Measurements from ENCODE around the gene ZNF350. TPM values are rescaled to one million over a fixed set of nuclear protein-coding genes. Genes with fewer than 3 reads are reported as not detected.
A peak's percentile ranks its signal among the peaks of the same experiment; 100 is the strongest.
"Not testable (repeated sequence)": the region's sequence is repeated elsewhere in the genome, so short reads cannot be mapped to it uniquely, and the experiment has no call there.

The ZNF350 gene
- total RNA-seq, 2 experiments from 2014 or later: 11.3 to 11.4 TPM

GRCh38 chr19:51983361-51983760, 3.3 kb downstream of the ZNF350 start:
- no peak overlapping the region for H3K4me3 Mint-ChIP-seq
- H3K36me3 Mint-ChIP-seq: peaks cover 89% of the 10 kb centered on the region
- peaks cover 7% of the 10 kb centered on the region for H3K4me1 Mint-ChIP-seq
- no peak overlapping the region for H3K27ac Mint-ChIP-seq
- no peak for DNase-seq
- peaks cover 64% of the 10 kb centered on the region for H3K9me3 Mint-ChIP-seq
- H3K27me3 Mint-ChIP-seq: no peaks in the 10 kb centered on the region

- H3K9me3 Mint-ChIP-seq: peaks cover 66% of the 10 kb centered on the region
- H3K4me1 Mint-ChIP-seq, DNase-seq, H3K4me3 Mint-ChIP-seq, H3K27ac Mint-ChIP-seq, H3K27me3 Mint-ChIP-seq: not testable (repeated sequence)
- H3K36me3 Mint-ChIP-seq: peaks cover 90% of the 10 kb centered on the region
These were observed 5.7 kb downstream of the ZNF350 start for GRCh38 chr19:51980926-51981325.

GRCh38 chr19:51980116-51980736, 6.4 kb downstream of the ZNF350 start:
- H3K36me3 Mint-ChIP-seq: peaks cover 88% of the 10 kb centered on the region
- H3K4me1 Mint-ChIP-seq: peaks cover 1% of the 10 kb centered on the region
- H3K4me3 Mint-ChIP-seq: no peak overlapping the region

DNA sequence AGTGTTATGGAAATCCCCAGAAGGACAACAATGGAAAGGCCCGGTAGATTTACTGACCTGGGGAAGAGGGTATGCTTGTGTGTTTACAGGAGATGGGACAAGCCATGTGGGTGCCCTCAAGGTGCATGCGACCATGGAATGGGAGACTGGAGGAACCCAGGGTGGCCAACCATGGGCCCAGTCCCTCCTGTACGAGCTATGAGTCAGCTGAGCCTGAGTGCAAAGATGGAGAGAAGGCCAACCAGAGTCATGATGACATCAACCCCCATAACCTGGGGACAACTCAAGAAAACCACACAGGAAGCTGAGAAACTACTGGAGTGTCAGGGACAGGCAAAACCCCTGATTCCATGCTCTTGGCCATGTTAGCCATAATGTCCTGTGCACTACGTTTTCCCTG, 7.8 kb downstream of the ZNF350 start:
- Mint-ChIP-seq H3K36me3 (peaks cover 93% of the 10 kb centered on the region), H3K4me1 (no peaks in the 10 kb centered on the region), H3K27me3 (no peaks in the 10 kb centered on the region), H3K4me3 (no peak overlapping the region), H3K9me3 (peaks cover 74% of the 10 kb centered on the region), H3K27ac (no peak overlapping the region)
- no peak for DNase-seq

More at GRCh38 chr19:51980116-51980736, 6.4 kb downstream of the ZNF350 start:
- Mint-ChIP-seq H3K9me3 (peaks cover 65% of the 10 kb centered on the region), H3K27me3 (no peaks in the 10 kb centered on the region), H3K27ac (no peak overlapping the region)
- no peak for DNase-seq

- no peak overlapping the region for H3K27ac Mint-ChIP-seq
- H3K27me3 Mint-ChIP-seq: no peaks in the 10 kb centered on the region
- H3K9me3 Mint-ChIP-seq: peaks cover 68% of the 10 kb centered on the region
- H3K36me3 Mint-ChIP-seq: peaks cover 93% of the 10 kb centered on the region
- H3K4me1 Mint-ChIP-seq: no peaks in the 10 kb centered on the region
- DNase-seq: no peak
- no peak overlapping the region for H3K4me3 Mint-ChIP-seq
These were observed 9.3 kb downstream of the ZNF350 start for GRCh38 chr19:51977346-51977745.

DNA sequence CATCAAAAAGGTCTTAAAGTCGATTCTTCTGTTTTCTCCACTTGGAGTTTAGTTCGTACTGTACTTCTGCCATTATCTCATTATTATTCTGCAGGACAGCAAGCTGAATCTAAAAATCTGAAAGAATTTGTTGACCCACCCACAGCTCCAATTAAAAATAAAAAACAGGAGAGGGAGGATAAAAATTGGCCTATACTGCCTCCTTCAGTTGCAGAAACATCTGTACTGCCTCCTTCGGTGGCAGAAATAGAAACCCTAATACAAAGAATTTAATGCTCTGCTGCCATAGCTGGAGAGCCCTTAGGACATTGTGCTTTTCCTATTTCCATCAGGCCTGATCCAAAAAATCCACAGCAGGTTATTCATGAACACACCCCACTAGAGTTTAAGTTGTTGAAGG, 9.8 kb downstream of the ZNF350 start:
- H3K27me3 Mint-ChIP-seq: no peaks in the 10 kb centered on the region

GRCh38 chr19:51975787-51976186, 10.9 kb downstream of the ZNF350 start:
- H3K27ac Mint-ChIP-seq, H3K4me1 Mint-ChIP-seq, H3K4me3 Mint-ChIP-seq, DNase-seq, H3K27me3 Mint-ChIP-seq: not testable (repeated sequence)
- peaks cover 96% of the 10 kb centered on the region for H3K36me3 Mint-ChIP-seq
- H3K9me3 Mint-ChIP-seq: peaks cover 71% of the 10 kb centered on the region

More for the DNA sequence above, 9.8 kb downstream of the ZNF350 start:
- DNase-seq: no peak
- H3K9me3 Mint-ChIP-seq: peaks cover 68% of the 10 kb centered on the region
- H3K36me3 Mint-ChIP-seq: peaks cover 95% of the 10 kb centered on the region
- no peak overlapping the region for H3K4me3 Mint-ChIP-seq
- H3K27ac Mint-ChIP-seq: no peak overlapping the region
- no peaks in the 10 kb centered on the region for H3K4me1 Mint-ChIP-seq

DNA sequence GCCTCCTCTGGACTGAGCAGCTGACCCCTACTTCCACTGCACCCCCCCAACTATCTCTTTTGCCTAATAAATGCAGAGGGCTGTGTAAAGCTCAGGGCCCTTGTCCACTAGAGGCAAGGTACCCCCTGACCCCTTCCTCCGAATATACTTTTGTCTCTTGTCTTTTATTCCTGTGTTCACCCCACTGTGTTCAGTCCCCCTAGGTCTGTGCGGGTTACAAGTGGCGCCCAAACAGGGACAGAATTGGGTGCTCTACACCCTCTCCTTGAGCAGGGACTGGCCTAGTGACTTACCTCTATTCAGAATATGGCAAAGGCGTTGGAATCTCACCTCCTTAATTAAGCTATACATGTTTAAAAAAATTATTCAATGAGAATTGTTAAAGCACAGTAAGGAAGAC, 15.0 kb downstream of the ZNF350 start:
- Mint-ChIP-seq H3K9me3 (peaks cover 59% of the 10 kb centered on the region), H3K27me3 (no peaks in the 10 kb centered on the region), H3K27ac (no peak overlapping the region), H3K36me3 (peaks cover 91% of the 10 kb centered on the region), H3K4me1 (no peaks in the 10 kb centered on the region), H3K4me3 (no peak overlapping the region)
- DNase-seq: peak; percentile 12

DNA sequence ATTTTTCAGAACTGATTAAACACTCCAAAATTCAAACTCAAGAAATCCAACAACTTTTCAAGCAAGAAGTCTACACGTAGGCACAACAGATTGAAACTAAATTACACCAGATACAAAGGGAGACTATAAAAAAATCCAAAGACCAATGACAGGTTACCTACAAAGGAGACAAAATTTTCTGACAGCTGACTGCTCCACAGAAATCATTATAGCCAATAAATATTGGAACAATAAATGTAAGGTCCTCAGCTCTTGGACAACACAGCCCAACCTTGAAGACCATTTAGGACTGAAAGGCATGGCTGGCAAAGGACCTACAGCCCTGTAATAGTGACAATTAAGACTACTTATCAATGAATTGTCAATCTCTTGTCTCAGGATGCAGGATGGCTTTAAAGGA, 15.9 kb downstream of the ZNF350 start:
- H3K27ac Mint-ChIP-seq: no peak overlapping the region
- H3K27me3 Mint-ChIP-seq: no peaks in the 10 kb centered on the region
- peaks cover 56% of the 10 kb centered on the region for H3K9me3 Mint-ChIP-seq
- H3K4me1 Mint-ChIP-seq: no peaks in the 10 kb centered on the region
- peaks cover 93% of the 10 kb centered on the region for H3K36me3 Mint-ChIP-seq
- no peak overlapping the region for H3K4me3 Mint-ChIP-seq
- no peak for DNase-seq

GRCh38 chr19:51965583-51965982, 21.1 kb downstream of the ZNF350 start:
- DNase-seq: no peak
- Mint-ChIP-seq H3K27ac (no peak overlapping the region), H3K4me1 (no peaks in the 10 kb centered on the region), H3K36me3 (peaks cover 90% of the 10 kb centered on the region), H3K4me3 (no peak overlapping the region), H3K9me3 (peaks cover 56% of the 10 kb centered on the region), H3K27me3 (no peaks in the 10 kb centered on the region)

DNA sequence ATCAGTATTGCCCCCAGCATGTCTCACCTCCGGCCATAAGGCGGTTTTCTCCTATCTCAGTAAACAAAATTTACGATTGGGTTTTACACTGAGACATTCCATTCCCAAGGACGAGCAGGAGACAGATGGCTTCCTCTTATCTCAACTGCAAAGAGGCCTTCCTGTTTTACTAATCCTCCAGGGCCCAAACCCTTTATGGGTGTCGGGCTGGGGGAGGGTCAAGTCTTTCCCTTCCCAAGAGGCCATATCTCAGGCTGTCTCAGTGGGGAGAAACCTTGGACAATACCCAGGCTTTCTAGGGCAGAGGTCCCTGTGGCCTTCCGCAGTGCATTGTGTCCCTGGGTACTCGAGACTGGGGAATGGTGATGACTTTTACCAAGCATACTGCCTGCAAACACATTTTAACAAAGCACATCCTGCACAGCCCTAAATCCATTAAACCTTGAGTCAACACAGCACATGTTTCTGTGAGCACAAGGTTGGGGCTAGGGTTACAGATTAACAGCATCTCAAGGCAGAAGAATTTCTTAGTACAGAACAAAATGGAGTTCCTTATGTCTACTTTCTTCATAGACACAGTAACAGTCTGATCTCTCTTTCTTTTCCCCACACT, 25.9 kb downstream of the ZNF350 start:
- Mint-ChIP-seq H3K36me3 (peaks cover 62% of the 10 kb centered on the region), H3K9me3 (peaks cover 66% of the 10 kb centered on the region)
- not testable (repeated sequence) for H3K27ac Mint-ChIP-seq, H3K4me1 Mint-ChIP-seq, H3K4me3 Mint-ChIP-seq, DNase-seq, H3K27me3 Mint-ChIP-seq

DNA sequence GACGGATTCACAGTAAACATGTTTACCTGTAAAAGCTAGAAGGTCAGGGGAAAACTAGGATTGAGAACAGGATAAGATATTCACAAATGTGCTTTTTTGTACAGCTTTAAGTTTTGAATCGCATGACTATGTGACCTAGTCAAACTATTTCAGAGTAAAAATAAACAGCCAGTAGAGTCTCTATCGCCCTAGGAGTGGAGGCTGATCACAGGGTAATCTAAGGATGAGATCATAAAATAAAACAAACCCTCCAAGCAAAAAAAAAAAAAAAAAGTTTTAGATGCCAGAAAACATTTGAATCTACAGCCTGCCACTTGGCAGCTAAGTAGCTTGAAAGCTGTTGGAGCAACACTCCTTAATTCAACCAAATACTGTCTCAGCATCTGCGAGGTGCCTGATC, 26.8 kb downstream of the ZNF350 start:
- Mint-ChIP-seq H3K4me1 (no peaks in the 10 kb centered on the region), H3K36me3 (peaks cover 56% of the 10 kb centered on the region), H3K4me3 (no peak overlapping the region), H3K27me3 (no peaks in the 10 kb centered on the region), H3K27ac (no peak overlapping the region), H3K9me3 (peaks cover 61% of the 10 kb centered on the region)
- DNase-seq: no peak

DNA sequence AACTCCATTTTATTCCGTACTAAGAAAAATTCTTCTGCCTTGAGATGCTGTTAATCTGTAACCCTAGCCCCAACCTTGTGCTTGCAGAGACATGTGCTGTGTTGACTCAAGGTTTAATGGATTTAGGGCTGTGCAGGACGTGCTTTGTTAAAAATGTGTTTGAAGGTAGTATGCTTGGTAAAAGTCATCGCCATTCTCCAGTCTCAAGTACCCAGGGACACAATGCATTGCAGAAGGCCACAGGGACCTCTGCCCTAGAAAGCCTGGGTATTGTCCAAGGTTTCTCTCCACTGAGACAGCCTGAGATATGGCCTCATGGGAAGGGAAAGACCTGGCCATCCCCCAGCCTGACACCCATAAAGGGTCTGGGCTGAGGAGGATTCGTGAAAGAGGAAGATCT, 28.8 kb downstream of the ZNF350 start:
- H3K4me3 Mint-ChIP-seq, DNase-seq, H3K27me3 Mint-ChIP-seq, H3K4me1 Mint-ChIP-seq, H3K27ac Mint-ChIP-seq: not testable (repeated sequence)
- H3K9me3 Mint-ChIP-seq: peaks cover 57% of the 10 kb centered on the region
- peaks cover 46% of the 10 kb centered on the region for H3K36me3 Mint-ChIP-seq

DNA sequence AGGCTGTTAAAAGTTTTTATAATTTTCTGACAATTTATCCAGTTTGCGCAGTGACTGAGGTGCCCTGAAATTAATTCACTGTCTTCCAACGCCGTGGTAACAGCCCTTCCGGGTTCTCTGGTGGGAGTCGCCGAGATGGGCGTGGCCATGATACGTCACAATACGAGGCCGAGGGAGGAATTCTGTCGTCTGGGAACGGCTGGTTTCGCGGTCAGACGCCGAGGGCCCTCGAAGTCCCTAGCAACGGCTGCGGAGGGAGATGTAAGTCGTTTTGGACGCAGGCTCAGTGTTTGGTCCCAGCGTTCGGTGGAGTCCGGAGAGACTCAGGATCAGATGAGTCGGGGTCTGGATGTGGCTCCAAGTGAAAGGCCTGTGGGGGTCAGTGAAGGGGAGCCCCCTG, 37.7 kb downstream of the ZNF350 start:
- Mint-ChIP-seq H3K9me3 (peaks cover 68% of the 10 kb centered on the region), H3K27ac (no peak overlapping the region), H3K4me1 (no peaks in the 10 kb centered on the region), H3K27me3 (no peaks in the 10 kb centered on the region), H3K36me3 (peaks cover 54% of the 10 kb centered on the region), H3K4me3 (no peak overlapping the region)
- no peak for DNase-seq

DNA sequence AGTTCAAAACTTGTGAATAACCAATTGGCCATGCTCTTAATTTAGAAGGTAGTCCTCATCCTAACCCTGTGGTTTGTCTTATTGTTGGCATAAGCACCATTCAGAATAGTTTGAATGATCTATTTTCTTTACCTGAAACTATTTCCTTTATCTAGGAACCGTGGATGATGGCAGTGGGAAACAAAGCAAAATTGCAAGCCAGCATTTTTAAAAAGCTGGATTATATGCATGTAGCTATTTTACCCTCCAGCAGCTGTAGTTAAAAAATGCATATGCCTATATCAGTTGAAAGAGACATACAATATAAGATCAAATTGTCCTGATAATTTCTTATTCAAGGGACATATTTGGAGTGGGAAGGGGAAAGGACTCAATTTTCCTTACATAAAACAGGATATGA, 40.0 kb downstream of the ZNF350 start:
- Mint-ChIP-seq H3K36me3 (peaks cover 68% of the 10 kb centered on the region), H3K27me3 (no peaks in the 10 kb centered on the region), H3K9me3 (peaks cover 82% of the 10 kb centered on the region), H3K4me1 (no peaks in the 10 kb centered on the region), H3K27ac (no peak overlapping the region), H3K4me3 (no peak overlapping the region)
- no peak for DNase-seq
